Stimulated activated CD8-positive, alpha-beta memory T cell treated with anti-CD3 and anti-CD28 coated beads, Interleukin-12 subunit alpha, Interleukin-12 subunit beta, amount 100 ng/mL, for 4 hours (primary cell): ENCODE results near the gene LRBA.
"Not testable (repeated sequence)": the region's sequence is repeated elsewhere in the genome, so short reads cannot be mapped to it uniquely, and the experiment has no call there.

Experiments used
- DNase-seq: peaks from one replicate; pipeline ENCODE4 v3.0.0-alpha.2; 2020; ENCODE audit warnings: low read depth

Gene LRBA

DNA sequence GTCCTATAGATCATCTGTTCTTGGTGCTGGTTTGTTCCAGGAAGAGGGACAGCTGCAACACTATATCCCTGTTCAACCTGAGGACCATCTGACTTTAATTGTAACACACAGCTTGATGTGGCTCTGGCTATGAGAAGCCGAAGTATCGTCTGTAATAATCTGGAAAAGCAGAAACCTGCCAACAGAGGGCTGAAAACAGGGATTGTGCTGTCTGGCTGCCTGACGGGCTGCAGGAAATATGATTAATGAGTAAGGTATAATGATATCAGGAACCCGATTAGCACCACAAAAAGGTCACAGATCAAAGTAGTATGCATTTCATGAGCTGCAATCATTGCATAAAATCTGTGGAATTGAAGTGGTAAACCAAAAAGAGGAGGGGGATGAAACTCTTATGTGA, 603.6 kb downstream of the LRBA start:
- DNase-seq: no peak

DNA sequence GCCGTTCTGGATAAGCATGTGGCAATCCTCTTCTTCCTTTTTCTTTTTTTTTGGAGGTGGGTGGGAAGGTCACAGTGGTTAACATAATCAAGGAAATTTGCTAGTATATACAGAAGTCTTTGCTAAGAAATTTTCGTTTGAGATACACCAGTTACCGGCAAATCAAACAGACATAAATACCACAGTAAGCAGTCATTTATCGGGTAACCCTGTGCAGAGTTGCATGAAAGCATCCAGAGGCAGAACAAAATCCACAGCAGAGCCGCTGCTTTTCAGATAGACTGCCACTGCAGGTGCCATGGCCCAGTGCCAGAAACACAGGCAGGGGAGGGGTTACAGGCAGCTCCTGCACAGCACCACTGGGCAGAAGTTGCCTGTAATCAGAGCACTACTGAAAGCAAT, 612.2 kb downstream of the LRBA start:
- no peak for DNase-seq

DNA sequence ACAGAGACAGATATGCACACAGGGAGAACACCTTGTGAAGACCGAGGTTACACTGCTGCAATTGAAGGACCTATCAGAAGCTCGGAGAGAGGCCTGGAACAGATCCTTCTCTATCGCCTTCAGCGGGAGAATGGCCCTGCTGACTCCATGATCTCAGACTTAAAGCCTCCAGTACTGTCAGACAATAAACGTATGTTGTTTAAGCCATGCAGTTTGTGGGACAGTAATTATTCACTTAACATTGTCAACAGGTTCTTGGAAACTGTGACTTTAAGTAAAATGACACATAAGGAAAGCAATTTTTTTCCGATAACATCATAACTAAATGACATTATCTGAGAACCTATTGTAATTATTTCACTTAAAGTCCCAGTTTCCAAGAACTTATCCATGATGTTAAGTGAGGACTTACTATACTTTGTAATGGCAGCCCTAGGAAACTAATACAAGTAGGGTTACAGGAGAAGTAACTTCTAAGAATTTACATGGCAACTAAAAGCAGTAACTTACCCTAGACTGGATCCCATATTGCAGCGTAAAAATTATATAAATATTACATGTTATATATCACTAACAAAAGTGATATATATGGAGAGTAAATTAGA, 613.9 kb downstream of the LRBA start:
- DNase-seq: no peak

DNA sequence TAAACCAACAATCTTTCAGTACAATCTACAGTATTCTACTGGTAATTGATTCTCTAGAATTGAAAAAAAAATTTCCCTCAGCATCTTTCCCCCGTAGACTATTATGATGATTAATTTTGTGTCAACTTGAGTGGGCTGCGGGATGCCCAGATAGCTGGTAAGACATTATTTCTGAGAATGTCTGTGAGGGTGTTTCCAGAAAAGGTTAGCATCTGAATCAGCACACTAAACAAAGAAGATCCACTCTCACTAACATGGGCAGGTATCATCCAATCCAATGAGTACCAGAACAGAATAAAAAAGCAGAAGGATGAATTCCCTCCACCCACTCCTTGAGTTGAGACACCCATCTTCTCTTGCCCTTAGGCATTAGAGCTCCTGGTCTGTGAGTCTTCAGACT, 619.2 kb downstream of the LRBA start:
- DNase-seq: no peak

DNA sequence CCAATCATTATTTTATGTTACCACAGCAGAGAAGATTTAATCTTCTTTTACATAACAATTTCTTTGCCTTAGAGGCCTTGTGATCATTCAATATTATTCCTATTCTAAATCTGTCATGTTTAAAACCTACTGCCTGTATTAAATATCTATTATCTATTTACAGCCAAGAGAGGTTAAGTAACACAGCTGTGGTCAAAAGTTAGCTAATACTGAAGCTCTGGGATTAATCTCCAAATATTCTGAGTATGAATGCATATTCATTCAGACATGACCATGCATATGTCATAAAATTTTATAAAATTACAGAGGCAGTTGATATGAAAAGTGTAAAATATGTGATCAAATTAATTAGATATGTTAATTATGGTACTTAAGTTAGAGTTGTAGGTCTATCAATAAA, 621.0 kb downstream of the LRBA start:
- DNase-seq: no peak

DNA sequence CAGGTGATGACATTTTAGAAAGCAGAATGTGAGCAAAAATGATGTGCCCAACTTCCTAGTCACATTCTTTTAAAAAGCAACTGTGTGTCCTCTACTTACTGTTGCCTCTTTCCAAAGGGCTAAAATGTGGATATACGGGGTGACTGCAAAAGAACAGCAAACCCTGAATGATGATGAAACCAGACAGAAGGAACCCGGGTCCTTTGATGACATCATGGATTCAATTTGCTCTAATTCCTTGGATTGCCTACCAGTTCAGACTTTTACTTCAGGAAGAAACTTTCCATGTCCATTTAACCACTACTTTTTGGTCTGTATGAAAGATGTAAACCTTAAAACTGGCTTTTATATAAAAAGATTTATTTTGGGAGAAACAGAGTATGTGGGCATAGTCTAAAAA, 624.0 kb downstream of the LRBA start:
- no peak for DNase-seq

DNA sequence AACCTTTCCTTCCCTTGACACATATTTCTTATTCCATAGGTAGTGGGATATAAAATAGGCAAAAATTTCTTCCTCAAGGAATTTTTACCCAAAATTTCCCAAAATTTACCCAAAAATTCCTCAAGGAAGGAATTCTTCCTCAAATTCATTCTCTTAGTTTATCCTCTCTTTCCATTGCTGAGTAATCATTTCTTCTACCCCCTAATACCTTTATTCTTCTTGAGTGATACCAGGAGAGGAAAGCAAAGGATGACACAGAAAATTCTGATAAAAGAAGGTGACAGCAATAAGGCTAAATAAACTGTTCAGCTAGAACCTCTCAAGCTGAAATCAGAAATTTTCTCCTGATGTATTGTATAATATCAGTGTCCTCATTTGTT, 624.6 kb downstream of the LRBA start:
- no peak for DNase-seq

DNA sequence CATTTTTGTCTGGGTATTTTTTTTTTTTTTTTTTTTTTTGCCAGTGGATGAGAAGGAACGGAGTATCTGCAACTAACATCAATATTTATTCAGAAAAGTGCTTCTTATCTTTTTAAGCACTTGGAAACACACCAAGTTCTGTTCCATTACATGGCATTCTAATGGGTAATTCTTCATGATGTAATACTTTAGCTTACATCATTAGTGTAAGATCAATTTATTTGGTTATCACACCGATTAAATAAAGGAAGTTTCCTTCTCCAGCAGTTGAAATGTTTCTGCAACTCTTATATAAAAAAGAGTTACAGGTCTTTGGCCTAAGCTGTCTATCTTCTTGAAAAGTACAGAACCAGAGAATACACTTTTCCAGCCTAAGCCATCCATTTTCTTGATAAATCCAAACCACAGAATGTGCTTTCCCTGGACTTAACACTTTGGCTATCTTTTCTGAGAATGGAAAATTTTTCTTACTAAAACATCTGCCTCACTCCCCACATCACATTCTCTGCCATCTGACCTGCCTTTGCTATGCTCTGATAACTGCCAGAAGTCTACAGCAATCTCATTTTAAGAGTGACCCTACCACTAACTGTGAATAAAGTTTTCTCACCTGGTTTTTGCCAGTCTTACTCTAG, 625.1 kb downstream of the LRBA start:
- DNase-seq: no peak

DNA sequence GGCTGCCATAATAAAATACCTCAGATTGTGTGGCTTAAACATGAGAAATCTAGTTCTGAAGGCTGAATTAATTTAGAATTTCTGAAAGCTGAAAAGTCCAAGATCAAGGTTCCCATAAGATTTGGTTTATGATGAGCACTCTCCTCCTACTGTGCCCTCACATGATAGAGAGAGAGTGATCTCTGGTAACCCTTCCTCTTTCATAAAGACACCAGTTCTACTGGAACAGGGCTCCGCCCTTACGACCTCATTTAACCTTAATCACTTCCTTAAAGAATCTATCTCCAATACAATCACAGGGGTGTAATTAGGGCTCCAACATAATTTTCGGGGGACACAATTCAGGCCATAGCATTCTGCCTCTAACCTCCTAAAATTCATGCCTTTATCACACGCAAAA, 627.1 kb downstream of the LRBA start:
- DNase-seq: no peak

DNA sequence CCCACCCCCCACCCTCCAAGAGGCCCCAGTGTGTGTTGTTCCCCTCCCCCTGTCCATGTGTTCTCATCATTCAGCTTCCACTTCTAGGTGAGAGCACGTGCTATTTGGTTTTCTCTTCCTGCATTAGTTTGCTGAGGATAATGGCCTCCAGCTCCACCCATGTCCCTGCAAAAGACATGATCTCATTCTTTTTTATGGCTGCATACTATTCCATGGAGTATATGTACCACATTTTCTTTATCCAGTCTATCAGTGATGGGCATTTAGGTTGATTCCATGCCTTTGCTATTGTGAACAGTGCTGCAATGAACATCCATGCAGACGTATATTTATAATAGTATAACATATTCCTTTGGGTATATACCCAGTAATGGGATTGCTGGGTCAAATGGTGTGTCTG, 628.7 kb downstream of the LRBA start:
- not testable (repeated sequence) for DNase-seq

DNA sequence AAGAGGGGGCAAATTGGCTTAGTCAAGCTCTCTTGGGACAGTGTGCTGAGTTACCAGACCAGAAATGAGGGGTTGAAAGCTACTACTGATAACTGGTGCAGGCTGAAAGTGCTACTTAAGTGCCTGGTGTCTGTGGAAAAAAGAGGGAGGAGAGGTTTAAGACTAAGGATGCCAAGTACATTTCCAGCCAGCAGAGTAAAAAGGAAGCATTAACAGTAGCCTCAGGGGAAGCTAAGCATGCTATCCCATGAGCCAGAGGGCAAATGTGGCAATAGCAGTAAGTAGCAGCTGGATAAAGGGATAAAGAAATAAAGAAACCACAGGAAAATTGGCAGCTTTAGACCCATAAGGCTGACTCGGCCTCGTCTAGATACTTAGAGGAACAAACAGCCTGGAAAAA, 629.5 kb downstream of the LRBA start:
- DNase-seq: no peak

DNA sequence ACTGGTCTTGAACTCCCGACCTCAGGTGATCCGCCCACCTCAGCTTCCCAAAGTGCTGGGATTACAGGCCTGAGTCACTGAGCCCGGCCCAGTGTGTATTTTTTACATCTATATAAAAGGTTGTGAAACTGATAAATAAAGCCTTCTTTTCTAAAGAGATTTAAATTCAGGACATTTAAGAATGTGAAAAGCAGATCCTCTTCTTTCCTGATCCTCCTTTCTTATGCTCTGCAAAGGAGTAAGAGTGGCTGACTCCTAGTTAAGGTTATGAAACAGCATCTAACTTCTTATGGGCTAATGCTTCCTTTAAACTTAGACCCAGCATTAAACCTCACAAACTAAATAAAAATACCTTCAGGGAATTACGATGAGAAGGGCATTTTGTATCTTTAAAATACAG, 630.8 kb downstream of the LRBA start:
- no peak for DNase-seq

DNA sequence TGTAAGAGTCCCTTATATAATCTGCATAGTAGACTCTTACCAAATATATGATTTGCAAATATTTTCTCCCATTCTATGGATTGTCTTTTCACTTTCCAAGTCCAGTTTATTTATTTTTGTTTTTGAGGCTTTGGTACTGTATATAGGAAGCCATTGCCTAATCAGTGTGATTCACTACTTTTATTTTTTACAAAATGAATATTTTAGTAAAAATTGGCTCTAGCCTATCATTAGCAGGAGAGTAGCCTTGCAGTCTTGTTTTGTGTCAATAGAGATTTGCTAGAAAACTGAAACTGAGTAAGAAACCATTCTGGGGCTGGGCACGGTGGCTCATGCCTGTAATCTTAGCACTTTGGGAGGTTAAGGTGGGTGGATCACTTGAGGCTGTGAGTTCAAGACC, 633.1 kb downstream of the LRBA start:
- DNase-seq: no peak

DNA sequence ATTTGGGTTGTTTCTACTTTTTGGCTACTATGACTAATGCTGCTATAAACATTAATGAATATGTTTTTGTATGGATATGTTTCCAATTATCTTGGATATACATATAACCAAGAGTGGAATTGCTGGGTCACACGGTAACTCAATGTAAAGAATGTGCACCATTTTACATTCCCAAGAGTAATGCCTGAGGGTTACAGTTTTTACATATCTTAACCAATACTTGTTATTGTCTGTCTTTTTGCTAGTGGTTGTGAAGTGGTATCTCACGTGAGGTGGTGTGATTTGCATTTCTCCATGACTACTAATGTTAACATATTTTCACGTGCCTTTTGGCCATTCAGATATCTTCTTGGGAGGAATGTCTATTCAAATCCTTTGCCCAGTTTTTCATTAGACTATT, 633.5 kb downstream of the LRBA start:
- no peak for DNase-seq

DNA sequence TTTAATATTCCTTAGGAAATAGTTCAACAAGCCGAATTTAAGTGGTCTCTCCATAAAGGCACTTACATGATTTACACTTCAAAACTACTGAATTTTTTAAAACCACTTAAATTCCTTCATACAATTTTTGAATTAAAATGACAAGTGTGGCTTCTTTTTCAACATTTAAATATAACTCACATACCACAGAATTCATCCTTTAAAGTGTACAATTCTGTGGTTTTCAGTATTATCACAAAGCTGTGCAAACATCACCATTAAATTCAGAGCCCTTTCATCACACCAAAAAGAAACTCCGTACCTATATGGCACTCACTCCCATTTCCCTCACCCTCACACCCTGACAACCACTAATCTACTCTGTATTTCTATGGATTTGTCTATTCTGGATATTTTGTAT, 634.0 kb downstream of the LRBA start:
- DNase-seq: no peak

DNA sequence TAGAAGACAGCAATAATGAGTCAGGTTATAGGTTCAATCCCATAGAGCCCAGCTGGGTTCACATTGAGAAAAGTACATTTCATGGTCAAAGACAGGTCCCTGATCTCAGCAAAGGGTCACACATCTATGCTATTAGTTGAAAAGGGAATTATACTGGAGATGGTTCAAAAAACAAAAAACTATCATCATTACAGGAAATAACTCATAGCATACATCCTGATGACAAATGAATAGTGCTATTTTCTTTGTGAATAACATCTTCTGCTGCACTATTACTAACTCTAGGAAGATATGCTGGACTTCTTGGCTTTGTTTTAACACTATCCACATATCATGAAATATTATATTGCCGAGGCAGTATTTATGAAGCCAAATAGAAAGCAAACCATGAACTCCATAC, 635.6 kb downstream of the LRBA start:
- DNase-seq: no peak

DNA sequence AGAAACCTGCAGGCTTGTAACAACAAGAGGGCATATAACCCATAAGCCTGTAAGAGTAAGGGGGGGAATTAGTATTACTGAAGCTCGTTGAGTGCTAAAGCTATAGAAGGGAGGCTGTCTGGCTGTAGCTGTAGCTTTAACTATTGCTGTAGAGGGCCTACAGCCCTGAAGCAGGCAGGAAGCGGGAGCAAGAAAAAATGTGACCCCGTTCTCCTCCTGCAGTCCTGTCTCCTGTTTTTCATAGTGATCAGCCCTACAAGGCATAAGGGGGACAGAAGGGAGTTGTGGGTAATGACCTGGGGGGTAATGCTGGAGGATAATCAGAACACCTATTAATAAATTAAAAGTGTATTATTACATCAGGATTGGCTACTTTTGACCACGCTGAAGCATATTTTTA, 640.1 kb downstream of the LRBA start:
- no peak for DNase-seq

DNA sequence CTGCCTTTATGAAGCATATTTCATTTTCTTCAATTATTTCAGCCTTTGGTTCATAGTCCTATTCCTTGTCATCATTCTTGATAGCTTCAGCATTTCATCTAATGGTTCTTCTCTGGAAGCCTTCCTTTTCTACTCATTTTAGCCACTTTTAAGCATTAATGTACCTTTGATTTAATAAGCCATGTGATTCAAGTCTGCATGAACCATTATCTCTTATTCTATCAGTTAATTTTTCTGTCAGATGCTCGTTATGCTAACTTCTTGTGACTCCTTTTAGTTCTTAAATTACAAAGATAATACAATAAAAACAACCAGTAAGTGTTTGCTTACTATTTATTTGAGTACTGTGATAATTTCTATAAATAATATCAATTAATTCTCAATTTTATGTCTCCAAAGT, 643.2 kb downstream of the LRBA start:
- no peak for DNase-seq

DNA sequence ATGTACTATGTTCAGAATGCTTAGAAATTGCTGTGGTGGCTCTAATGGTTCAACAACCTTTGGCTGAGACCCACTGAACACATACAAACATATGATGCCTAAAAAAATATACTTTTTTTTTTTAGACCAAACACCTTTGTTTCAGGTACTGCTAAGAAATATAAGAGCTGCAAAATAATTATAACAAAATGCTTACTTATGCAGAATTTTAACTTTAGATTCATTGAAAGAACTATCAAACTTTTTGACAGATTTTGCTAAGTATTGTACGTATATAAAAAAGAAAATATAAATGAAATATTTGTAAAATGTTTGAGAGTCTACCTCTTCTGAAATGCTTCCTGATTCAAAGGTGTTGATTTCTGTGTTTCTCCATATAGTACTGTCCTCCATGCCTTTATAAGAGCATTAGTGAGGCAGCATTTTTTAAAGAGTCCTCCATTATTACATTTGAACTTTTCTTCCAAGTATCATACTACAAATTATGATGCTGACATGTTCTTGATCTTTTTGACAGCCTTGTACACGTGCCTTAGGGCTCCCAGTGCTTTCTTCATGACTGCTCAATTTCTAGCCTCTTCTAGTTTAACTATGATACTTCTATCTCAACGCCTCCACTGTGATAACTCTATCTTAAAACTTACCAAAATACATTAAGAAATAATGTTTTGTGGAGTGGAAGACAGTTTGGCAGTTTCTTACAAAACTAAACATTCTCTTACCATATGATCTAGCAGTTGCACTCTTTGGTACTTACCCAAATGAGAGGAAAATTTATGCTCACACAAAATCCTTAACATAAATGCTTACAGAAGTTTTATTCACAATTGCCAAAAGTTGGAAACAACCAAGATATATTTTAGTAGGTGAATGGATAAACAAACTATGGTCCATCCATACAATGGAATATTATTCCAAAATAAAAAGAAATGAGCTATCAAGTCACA, 645.4 kb downstream of the LRBA start:
- DNase-seq: no peak

DNA sequence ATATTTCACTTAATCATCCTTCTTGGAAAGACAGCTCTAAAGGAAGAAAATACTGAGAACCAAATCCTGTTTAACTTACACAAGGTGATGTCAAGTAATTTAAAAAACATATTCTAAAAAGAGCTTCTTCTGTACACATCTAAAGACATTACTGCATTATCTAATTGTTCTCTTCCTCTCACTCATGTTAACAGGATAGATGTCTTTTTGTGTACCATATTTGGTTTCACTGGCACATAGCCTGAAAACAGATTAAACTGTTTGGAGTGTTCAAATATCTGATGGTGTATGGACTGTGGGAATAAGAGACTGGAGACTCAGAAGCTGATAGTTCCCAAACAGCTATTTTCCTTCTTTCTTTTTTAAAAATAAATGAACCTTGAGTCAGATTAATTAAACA, 646.4 kb downstream of the LRBA start:
- DNase-seq: no peak

DNA sequence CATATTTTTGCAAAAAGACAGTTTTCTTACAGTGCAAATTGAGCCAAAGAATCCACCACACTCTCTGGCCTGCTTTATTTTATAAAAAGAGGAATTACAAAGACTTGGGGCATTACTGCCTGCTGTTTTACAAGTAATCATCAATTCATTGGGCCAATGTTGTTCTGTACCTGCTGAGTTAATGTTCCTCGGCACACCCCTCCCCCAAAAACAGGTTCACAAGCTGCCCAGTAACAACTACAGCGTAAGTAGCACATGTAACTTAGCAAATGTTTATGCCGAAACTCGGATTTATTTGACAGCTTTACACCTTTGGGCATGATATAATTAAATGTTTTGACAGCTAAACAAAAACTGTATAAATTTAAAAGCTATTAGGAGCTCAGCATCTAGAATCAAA, 647.8 kb downstream of the LRBA start:
- no peak for DNase-seq

DNA sequence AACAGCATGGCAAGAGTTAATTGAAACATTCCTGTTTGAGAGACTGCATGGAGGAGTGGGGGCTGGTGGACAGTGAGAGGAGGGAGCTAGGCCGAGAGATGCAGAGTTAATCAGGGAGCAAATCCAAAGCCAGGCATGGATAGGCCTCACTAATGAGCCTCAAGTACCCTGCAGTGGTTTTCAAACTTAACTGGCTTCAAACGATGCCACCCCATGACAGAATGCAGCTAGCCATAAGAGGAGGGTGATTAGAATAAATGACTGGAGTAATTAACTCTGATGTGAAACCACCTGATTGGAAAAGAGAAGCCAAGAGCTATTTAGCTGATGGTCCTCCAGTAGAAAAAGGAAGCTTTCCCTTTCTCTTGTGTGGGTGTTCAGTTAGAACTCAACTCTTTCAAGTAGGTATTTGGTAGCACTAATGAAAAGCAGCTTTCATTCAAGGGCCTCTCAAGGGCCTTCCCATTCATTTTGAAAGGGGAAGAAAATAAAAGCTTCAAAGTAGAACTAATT, 648.5 kb downstream of the LRBA start:
- DNase-seq: no peak
